H1 (cell line): ENCODE data around the gene ADCY7. TPM values are rescaled to one million over a fixed set of nuclear protein-coding genes. Genes with fewer than 3 reads are reported as not detected.

Source experiments
- CTCF ChIA-PET: fragments of 300-600 bp; sonication (Branson Sonifier 250); formaldehyde crosslinking; loops from one replicate; lab custom pipeline; 2021; ENCODE audit not compliant: partially characterized antibody; lab: Charles Lee
- POLR2A ChIA-PET: fragments of 300-600 bp; sonication (Branson Sonifier 250); formaldehyde crosslinking; loops from one replicate; lab custom pipeline; 2021; ENCODE audit warnings: inconsistent platforms; ENCODE audit not compliant: partially characterized antibody; lab: Charles Lee
- DNase-seq, 2 experiments: peaks; one replicate each; pipeline versions ENCODE4 v3.0.0 to v3.0.0-alpha.2; 2010 to 2022; ENCODE audit warnings: low spot score in 2 of 2, low read depth in 1 of 2, mixed read lengths in 1 of 2
- FAIRE-seq: peaks from 2 replicates; lab custom pipeline; 2011; peaks lifted over from hg19 to GRCh38; lab: Jason Lieb, UNC
- H2AFZ ChIP-seq: 2 replicates; pipeline ENCODE4 v1.8.1; 2012; ENCODE audit warnings: low read length, inconsistent platforms
- H2AK5ac ChIP-seq: 2 replicates; pipeline ENCODE4 v1.6.1; 2013; ENCODE audit warnings: low read depth, low read length
- H2BK120ac ChIP-seq: replicated peaks from 2 replicates; pipeline ENCODE3; 2013; ENCODE audit warnings: low read depth, low read length, inconsistent platforms
- H2BK12ac ChIP-seq: 2 replicates; pipeline ENCODE4 v1.6.1; 2013; ENCODE audit warnings: low read depth, low read length
- H2BK15ac ChIP-seq: 2 replicates; pipeline ENCODE4 v1.6.1; 2013; ENCODE audit warnings: low read length
- H2BK20ac ChIP-seq: 2 replicates; pipeline ENCODE4 v1.6.1; 2013; ENCODE audit warnings: low read length
- H2BK5ac ChIP-seq: 2 replicates; pipeline ENCODE4 v1.6.1; 2013; ENCODE audit warnings: low read depth, low read length
- H3K14ac ChIP-seq: 2 replicates; pipeline ENCODE4 v1.6.1; 2013; ENCODE audit warnings: inconsistent platforms; ENCODE audit not compliant: insufficient read length
- H3K18ac ChIP-seq: 2 replicates; pipeline ENCODE4 v1.6.1; 2013; ENCODE audit warnings: low read length; ENCODE audit errors: extremely low read depth
- H3K23ac ChIP-seq: 2 replicates; pipeline ENCODE4 v1.6.1; 2013; ENCODE audit warnings: inconsistent platforms; ENCODE audit not compliant: insufficient read length
- H3K23me2 ChIP-seq: 2 replicates; pipeline ENCODE4 v1.6.1; 2013; ENCODE audit warnings: low read depth, low read length
- H3K27ac ChIP-seq: 2 replicates; pipeline ENCODE4 v1.6.1; 2011; ENCODE audit warnings: low read depth, low read length, inconsistent platforms
- H3K27me3 ChIP-seq, 4 experiments: replicated peaks in 1 of 4; 1 replicate in 1 of 4; 2 replicates in 3 of 4; pipeline versions ENCODE4 v1.6.1 to v1.8.1; 2011 to 2013; ENCODE audit warnings: low read length in 3 of 4, mild to moderate bottlenecking in 3 of 4, inconsistent platforms in 2 of 4, mixed read lengths in 2 of 4, moderate library complexity in 1 of 4; ENCODE audit not compliant: control insufficient read depth in 3 of 4, insufficient read depth in 3 of 4; ENCODE audit errors: extremely low read depth in 1 of 4
- H3K36me3 ChIP-seq, 4 experiments: 2 replicates each; pipeline versions ENCODE4 v1.6.1 to v1.8.1; 2011 to 2013; ENCODE audit warnings: mild to moderate bottlenecking in 4 of 4, low read length in 3 of 4, moderate library complexity in 2 of 4, control low read depth in 1 of 4, inconsistent platforms in 1 of 4; ENCODE audit not compliant: insufficient read depth in 4 of 4, control insufficient read depth in 2 of 4
- H3K4ac ChIP-seq: replicated peaks from 2 replicates; pipeline ENCODE3; 2013; ENCODE audit warnings: low read length, low read depth, mixed read lengths, inconsistent platforms; ENCODE audit not compliant: insufficient read length
- H3K4me1 ChIP-seq, 4 experiments: replicated peaks in 1 of 4; 1 replicate in 1 of 4; 2 replicates in 3 of 4; pipeline versions ENCODE4 v1.6.1 to v1.8.1; 2011 to 2013; ENCODE audit warnings: low read length in 3 of 4, inconsistent platforms in 2 of 4, mixed read lengths in 1 of 4; ENCODE audit not compliant: insufficient read depth in 4 of 4, control insufficient read depth in 3 of 4
- H3K4me2 ChIP-seq, 2 experiments: 2 replicates each; pipeline versions ENCODE4 v1.6.1 to v1.8.1; 2011 to 2013; ENCODE audit warnings: low read depth in 2 of 2, low read length in 2 of 2, control low read depth in 1 of 2, inconsistent platforms in 1 of 2, mild to moderate bottlenecking in 1 of 2; ENCODE audit not compliant: insufficient read depth in 1 of 2
- H3K4me3 ChIP-seq, 4 experiments: fragments of 200-600, 300-600 bp in 1 of 4; sonication (generic), shearing (Covaris generic), sonication (Bioruptor Twin) in 1 of 4; 2 replicates each; pipeline versions ENCODE4 v1.5.1 to v1.8.1; 2011 to 2016; ENCODE audit warnings: low read length in 4 of 4, low read depth in 3 of 4, control low read depth in 2 of 4, inconsistent platforms in 2 of 4, mild to moderate bottlenecking in 2 of 4, mixed read lengths in 1 of 4, moderate library complexity in 1 of 4; ENCODE audit not compliant: insufficient read depth in 2 of 4; ENCODE audit errors: extremely low read depth in 1 of 4
- H3K56ac ChIP-seq: replicated peaks from 2 replicates; pipeline ENCODE3; 2013; ENCODE audit warnings: low read depth, mild to moderate bottlenecking, mixed read lengths, low read length, inconsistent platforms; ENCODE audit not compliant: insufficient read length
- H3K79me1 ChIP-seq: 2 replicates; pipeline ENCODE4 v1.6.1; 2013; ENCODE audit warnings: low read depth, low read length, control low read depth
- H3K79me2 ChIP-seq, 2 experiments: 2 replicates each; pipeline versions ENCODE4 v1.6.1 to v1.8.1; 2012 to 2013; ENCODE audit warnings: low read length in 2 of 2, mild to moderate bottlenecking in 2 of 2, inconsistent platforms in 1 of 2; ENCODE audit not compliant: insufficient read depth in 2 of 2, control insufficient read depth in 1 of 2
- H3K9ac ChIP-seq, 4 experiments: replicated peaks in 1 of 4; 1 replicate in 1 of 4; 2 replicates in 3 of 4; pipeline versions ENCODE4 v1.6.1 to v1.8.1; 2011 to 2013; ENCODE audit warnings: low read depth in 3 of 4, low read length in 3 of 4, control low read depth in 2 of 4, mild to moderate bottlenecking in 2 of 4, moderate library complexity in 2 of 4, inconsistent platforms in 1 of 4; ENCODE audit errors: extremely low read depth in 1 of 4
- H3K9me3 ChIP-seq, 2 experiments: 2 replicates each; pipeline versions ENCODE4 v1.6.1 to v1.8.1; 2012 to 2013; ENCODE audit warnings: mild to moderate bottlenecking in 2 of 2, moderate library complexity in 2 of 2, control low read depth in 1 of 2, inconsistent platforms in 1 of 2, low read depth in 1 of 2, low read length in 1 of 2, mixed read lengths in 1 of 2; ENCODE audit not compliant: insufficient read depth in 2 of 2
- H4K20me1 ChIP-seq, 2 experiments: replicated peaks in 1 of 2; 2 replicates each; pipeline versions ENCODE3 to v1.8.1; 2011 to 2013; ENCODE audit warnings: inconsistent platforms in 2 of 2, low read length in 2 of 2, mild to moderate bottlenecking in 1 of 2; ENCODE audit not compliant: insufficient read depth in 2 of 2, control insufficient read depth in 1 of 2
- H4K5ac ChIP-seq: 2 replicates; pipeline ENCODE4 v1.6.1; 2013; ENCODE audit warnings: low read length, low read depth, mixed read lengths, inconsistent platforms; ENCODE audit not compliant: insufficient read length
- H4K8ac ChIP-seq: 2 replicates; pipeline ENCODE4 v1.8.0; 2013; ENCODE audit warnings: mild to moderate bottlenecking, moderate library complexity, low read length, inconsistent platforms; ENCODE audit not compliant: insufficient read depth; ENCODE audit errors: extremely low read depth
- H4K91ac ChIP-seq: replicated peaks from 2 replicates; pipeline ENCODE3; 2013; ENCODE audit warnings: low read length, mixed read lengths, inconsistent platforms; ENCODE audit not compliant: insufficient read length
- BACH1 ChIP-seq: IDR thresholded peaks from 2 replicates; pipeline ENCODE4 v1.6.1; 2012; ENCODE audit warnings: low read length, improper control_type of control experiment
- SIX5 ChIP-seq: IDR thresholded peaks from 2 replicates; pipeline ENCODE4 v1.6.1; 2011; ENCODE audit warnings: mild to moderate bottlenecking, low read depth, low read length
- WGBS, 2 experiments: shearing (Covaris generic) in 1 of 2; methylation state at CpG; one replicate each; pipeline versions ENCODE4 v1.1.6 to v1.1.7; 2013 to 2015; ENCODE audit warnings: low lambda C conversion rate in 2 of 2, mixed read lengths in 2 of 2, inconsistent platforms in 1 of 2, low coverage in 1 of 2, missing lambda C conversion rate in 1 of 2; ENCODE audit not compliant: insufficient replicate concordance in 2 of 2, insufficient coverage in 1 of 2, insufficient read length in 1 of 2; ENCODE audit errors: extremely low coverage in 1 of 2, missing lambda C conversion rate in 1 of 2; 5-methylcytosine and 5-hydroxymethylcytosine counted together
- polyA plus RNA-seq, 7 experiments: library from polyadenylated mRNA; depleted of rRNA in 3 of 7; stranded (reverse) in 5 of 7; unstranded in 2 of 7; fragments of >200 nt in 5 of 7; fragments of 200-250 nt in 2 of 7; gene quantifications; 1 replicate in 5 of 7; 2 replicates in 1 of 7; 4 replicates in 1 of 7; pipeline versions ENCODE4 v1.2.1 to v1.2.3, GENCODE V29; 2011 to 2013; ENCODE audit warnings: missing spikeins in 2 of 7, mixed read lengths in 2 of 7
- total RNA-seq: library from RNA; stranded (reverse); fragmentation: NEBNext Ultra II Directional; extraction: Animal tissue kit (Norgen Biotek cat#: 25700); gene quantifications from 2 replicates; pipeline ENCODE4 v1.2.1, GENCODE V29; 2021

Gene ADCY7
- total and polyA plus RNA-seq, 2 of the 8 experiments (the other 6 are each of a cell fraction or from before 2014, with no cell fraction given), result 2.4 to 5.1 TPM

- Histone ChIP-seq H3K79me1 (0 out of 2 replicates have a peak, but pooled peaks cover 3% of the 10 kb centered on the region), H3K9me3 (no peaks in the 10 kb centered on the region), H3K4me3 (no peak overlapping the region), H3K27ac (no peak overlapping the region), H2AK5ac (0 out of 2 replicates have a peak overlapping the region, but pooled peaks have one; percentile 13), H3K4me1 (peaks cover 0 to 8% (median 5%) of the 10 kb centered on the region in 4 experiments; a peak in 6 of 7 replicates), H3K79me2 (no peaks in the 10 kb centered on the region), H3K56ac (no peak overlapping the region), H2AFZ (no peak overlapping the region), H3K14ac (no peak overlapping the region), H2BK20ac (no peak overlapping the region), H3K9ac (no peak overlapping the region), H4K5ac (no peak overlapping the region), H2BK15ac (no peak overlapping the region), H3K23ac (no peak overlapping the region), H4K20me1 (peaks cover 0 to 2% of the 10 kb centered on the region in 2 experiments), H3K36me3 (no peaks in the 10 kb centered on the region), H2BK12ac (0 out of 2 replicates have a peak overlapping the region, but pooled peaks have one; percentile 9), H3K27me3 (no peaks in the 10 kb centered on the region), H3K23me2 (no peaks in the 10 kb centered on the region), H3K18ac (no peak overlapping the region), H2BK5ac (no peak overlapping the region), H3K4ac (no peak overlapping the region), H2BK120ac (no peak overlapping the region), H3K4me2 (no peak overlapping the region), H4K91ac (no peak overlapping the region), H4K8ac (no peak overlapping the region)
- DNase-seq (no peak), FAIRE-seq (no peak)
- CTCF ChIA-PET, result interaction anchor here (1.1 to 1.9 kb wide), 2 partner anchors 20 to 36 kb away, joined by 3 to 4 read pairs; no protein-coding TSS in a partner anchor
- POLR2A ChIA-PET, result interaction anchor here (1.3 kb wide), 1 partner anchor 7 kb away, joined by 3 read pairs; no protein-coding TSS in a partner anchor
- WGBS, 2 experiments, result 94% methylated on average over 15 of the region's 15 CpGs; no CpG with 5 or more reads in 1 of the 2 experiments
- TF ChIP-seq BACH1, result no peak
- no peak for TF ChIP-seq SIX5
These were observed 5.0 kb downstream of the ADCY7 start for GRCh38 chr16:50271148-50272041.
